Activated CD4-positive, alpha-beta T cell treated with anti-CD3 and anti-CD28 coated beads, Interleukin-2, amount 10 ng/mL, durations not matched to agents 7 days and 5 days (primary cell): ENCODE results near the gene CARM1. TPM values are rescaled to one million over a fixed set of nuclear protein-coding genes. Genes with fewer than 3 reads are reported as not detected.
"Not testable (repeated sequence)": the region's sequence is repeated elsewhere in the genome, so short reads cannot be mapped to it uniquely, and the experiment has no call there.

ENCODE experiments used
- CTCF ChIA-PET: fragments of 350-600 bp; sonication (Branson Sonifier 250); formaldehyde crosslinking; loops from one replicate; lab custom pipeline; 2021; ENCODE audit warnings: antibody characterized with exemption; lab: Charles Lee
- POLR2A ChIA-PET: fragments of 350-600 bp; sonication (Branson Sonifier 250); formaldehyde crosslinking; loops from one replicate; lab custom pipeline; 2021; ENCODE audit warnings: antibody characterized with exemption; lab: Charles Lee
- DNase-seq: peaks from one replicate; pipeline ENCODE4 v3.0.0-alpha.2; 2020
- H3K27ac Mint-ChIP-seq: one replicate; pipeline ENCODE4 v1.8.0; 2021; ENCODE audit warnings: mild to moderate bottlenecking, moderate library complexity, mixed read lengths
- H3K27me3 Mint-ChIP-seq: one replicate; pipeline ENCODE4 v1.8.0; 2021; ENCODE audit warnings: mixed read lengths
- H3K36me3 Mint-ChIP-seq: one replicate; pipeline ENCODE4 v1.8.0; 2021; ENCODE audit warnings: low read depth, mixed read lengths
- H3K4me1 Mint-ChIP-seq: one replicate; pipeline ENCODE4 v1.8.0; 2021; ENCODE audit warnings: mixed read lengths
- H3K4me3 Mint-ChIP-seq: one replicate; pipeline ENCODE4 v1.8.0; 2021; ENCODE audit warnings: mild to moderate bottlenecking, moderate library complexity, mixed read lengths
- H3K9me3 Mint-ChIP-seq: one replicate; pipeline ENCODE4 v1.8.0; 2021; ENCODE audit warnings: mixed read lengths
- total RNA-seq, 2 experiments: library from RNA; stranded (reverse); gene quantifications; one replicate each; pipeline ENCODE4 v1.2.3, GENCODE V29; 2021

CARM1 gene
- total RNA-seq, 2 experiments from 2014 or later = 32.4 to 34.3 TPM

GRCh38 chr19:10835089-10835753, 36.1 kb upstream of the CARM1 start:
- POLR2A ChIA-PET = interaction anchor here (1.0 kb wide), 1 partner anchor 118 kb away, joined by 4 read pairs; the partner anchor contains the start of gene DNM2
- H3K36me3 Mint-ChIP-seq = peaks cover 21% of the 10 kb centered on the region
- peak overlapping the region; percentile 92 for H3K4me3 Mint-ChIP-seq
- peaks cover 4% of the 10 kb centered on the region for H3K27me3 Mint-ChIP-seq
- H3K27ac Mint-ChIP-seq = peak overlapping the region; percentile 99
- CTCF ChIA-PET = interaction anchor here (0.9 to 3.3 kb wide), 11 partner anchors 14 to 254 kb away, joined by 3 to 36 read pairs (median 6); partner anchors contain the start of genes CARM1 and DNM2
- peaks cover 11% of the 10 kb centered on the region for H3K9me3 Mint-ChIP-seq
- DNase-seq = no peak
- peaks cover 22% of the 10 kb centered on the region for H3K4me1 Mint-ChIP-seq

GRCh38 chr19:10835754-10836478, 35.4 kb upstream of the CARM1 start, which contains the start of gene TMED1:
TSS of gene TMED1 (minus strand) at chr19:10836212. CDS start at chr19:10836191, 21 bp downstream.
- CTCF ChIA-PET = interaction anchor here (0.5 to 3.3 kb wide), 17 partner anchors 10 to 501 kb away, joined by 3 to 36 read pairs (median 4); partner anchors contain the start of genes CARM1 and DNM2
- Mint-ChIP-seq H3K27me3 (peaks cover 4% of the 10 kb centered on the region), H3K36me3 (peaks cover 21% of the 10 kb centered on the region), H3K9me3 (peaks cover 11% of the 10 kb centered on the region), H3K4me3 (peak within 1 kb of the TSS; percentile 92), H3K27ac (peak within 1 kb of the TSS; percentile 99), H3K4me1 (peaks cover 22% of the 10 kb centered on the region)
- peak; percentile 98 for DNase-seq
- POLR2A ChIA-PET = interaction anchor here (1.0 kb wide), 1 partner anchor 118 kb away, joined by 4 read pairs; the partner anchor contains the start of gene DNM2

- peak; percentile 88 for DNase-seq
- Mint-ChIP-seq H3K27me3 (peaks cover 4% of the 10 kb centered on the region), H3K36me3 (peaks cover 21% of the 10 kb centered on the region), H3K4me1 (peaks cover 22% of the 10 kb centered on the region), H3K27ac (peak overlapping the region; percentile 99), H3K4me3 (peak overlapping the region; percentile 92), H3K9me3 (peaks cover 11% of the 10 kb centered on the region)
- POLR2A ChIA-PET = no interaction called here
- CTCF ChIA-PET = interaction anchor here (0.7 to 3.3 kb wide), 14 partner anchors 10 to 256 kb away, joined by 3 to 36 read pairs (median 4); partner anchors contain the start of genes CARM1 and DNM2
Measured at GRCh38 chr19:10836479-10837330, 34.6 kb upstream of the CARM1 start.

- Mint-ChIP-seq H3K4me1 (peaks cover 22% of the 10 kb centered on the region), H3K36me3 (peaks cover 19% of the 10 kb centered on the region), H3K9me3 (peaks cover 11% of the 10 kb centered on the region)
- H3K27ac Mint-ChIP-seq, POLR2A ChIA-PET, H3K4me3 Mint-ChIP-seq, H3K27me3 Mint-ChIP-seq, DNase-seq: not testable (repeated sequence)
- CTCF ChIA-PET = interaction anchor here (0.7 to 3.3 kb wide), 4 partner anchors 27 to 120 kb away, joined by 3 to 36 read pairs (median 15); partner anchors contain the start of gene DNM2
Measured at GRCh38 chr19:10837649-10838048, 33.7 kb upstream of the CARM1 start.

GRCh38 chr19:10838377-10838776, 33.0 kb upstream of the CARM1 start:
- H3K4me3 Mint-ChIP-seq = no peak overlapping the region
- DNase-seq = no peak
- ChIA-PET CTCF (interaction anchor here (0.6 to 3.0 kb wide), 5 partner anchors 20 to 68 kb away, joined by 3 to 36 read pairs (median 4); no protein-coding TSS in a partner anchor), POLR2A (no interaction called here)
- peaks cover 11% of the 10 kb centered on the region for H3K9me3 Mint-ChIP-seq
- no peak overlapping the region for H3K27ac Mint-ChIP-seq
- H3K36me3 Mint-ChIP-seq = peaks cover 15% of the 10 kb centered on the region
- H3K4me1 Mint-ChIP-seq = peaks cover 22% of the 10 kb centered on the region
- H3K27me3 Mint-ChIP-seq = peaks cover 4% of the 10 kb centered on the region

GRCh38 chr19:10839114-10840050, 32.0 kb upstream of the CARM1 start:
- Mint-ChIP-seq H3K36me3 (peaks cover 12% of the 10 kb centered on the region), H3K27me3 (peaks cover 4% of the 10 kb centered on the region), H3K4me1 (peaks cover 22% of the 10 kb centered on the region), H3K4me3 (no peak overlapping the region), H3K27ac (no peak overlapping the region), H3K9me3 (peaks cover 15% of the 10 kb centered on the region)
- no peak for DNase-seq
- POLR2A ChIA-PET = no interaction called here
- CTCF ChIA-PET = interaction anchor here (0.6 to 2.1 kb wide), 10 partner anchors 15 to 181 kb away, joined by 3 to 5 read pairs (median 3); partner anchors contain the start of gene DNM2

- POLR2A ChIA-PET = no interaction called here
- DNase-seq = no peak
- Mint-ChIP-seq H3K4me1 (peaks cover 2% of the 10 kb centered on the region), H3K27me3 (peaks cover 4% of the 10 kb centered on the region), H3K36me3 (peaks cover 9% of the 10 kb centered on the region), H3K4me3 (no peak overlapping the region), H3K27ac (no peak overlapping the region), H3K9me3 (peaks cover 17% of the 10 kb centered on the region)
- CTCF ChIA-PET = interaction anchor here (0.6 to 2.1 kb wide), 3 partner anchors 22 to 125 kb away, joined by 3 to 13 read pairs (median 3); partner anchors contain the start of gene DNM2
Measured at GRCh38 chr19:10842788-10843187, 28.6 kb upstream of the CARM1 start.

- Mint-ChIP-seq H3K36me3 (peaks cover 9% of the 10 kb centered on the region), H3K4me1 (peaks cover 10% of the 10 kb centered on the region), H3K27ac (peak overlapping the region; percentile 68), H3K27me3 (peaks cover 2% of the 10 kb centered on the region), H3K9me3 (peaks cover 17% of the 10 kb centered on the region), H3K4me3 (no peak overlapping the region)
- POLR2A ChIA-PET = no interaction called here
- CTCF ChIA-PET = interaction anchor here (0.9 to 1.5 kb wide), 5 partner anchors 8 to 145 kb away, joined by 3 to 7 read pairs (median 4); partner anchors contain the start of genes DNM2, QTRT1 and TMED1
- DNase-seq = no peak
Measured at GRCh38 chr19:10846500-10847202, 24.7 kb upstream of the CARM1 start.

GRCh38 chr19:10848230-10848856, 23.0 kb upstream of the CARM1 start, which contains the start of gene C19orf38:
TSS of gene C19orf38 (plus strand) at chr19:10848415. CDS start at chr19:10848509, 94 bp downstream.
- DNase-seq = no peak
- H3K27ac Mint-ChIP-seq = peak within 1 kb of the TSS; percentile 73
- ChIA-PET CTCF (interaction anchor here (0.9 kb wide), 1 partner anchor 22 kb away, joined by 3 read pairs; no protein-coding TSS in a partner anchor), POLR2A (no interaction called here)
- peak within 1 kb of the TSS; percentile 51 for H3K4me3 Mint-ChIP-seq
- peaks cover 10% of the 10 kb centered on the region for H3K4me1 Mint-ChIP-seq
- H3K27me3 Mint-ChIP-seq = peaks cover 2% of the 10 kb centered on the region
- peaks cover 9% of the 10 kb centered on the region for H3K36me3 Mint-ChIP-seq
- H3K9me3 Mint-ChIP-seq = peaks cover 17% of the 10 kb centered on the region

- Mint-ChIP-seq H3K9me3 (peaks cover 9% of the 10 kb centered on the region), H3K4me3 (no peak overlapping the region), H3K27me3 (peaks cover 2% of the 10 kb centered on the region), H3K36me3 (peaks cover 9% of the 10 kb centered on the region), H3K27ac (no peak overlapping the region), H3K4me1 (peaks cover 10% of the 10 kb centered on the region)
- CTCF ChIA-PET = interaction anchor here (0.6 to 2.0 kb wide), 6 partner anchors 10 to 274 kb away, joined by 3 to 9 read pairs (median 4); partner anchors contain the start of gene DNM2
- DNase-seq = no peak
- POLR2A ChIA-PET = no interaction called here
Measured at GRCh38 chr19:10850631-10851030, 20.7 kb upstream of the CARM1 start.
